ENCODE data around the gene RNF215.
"Not testable (repeated sequence)": the region's sequence is repeated elsewhere in the genome, so short reads cannot be mapped to it uniquely, and the experiment has no call there.

The RNF215 gene

DNA sequence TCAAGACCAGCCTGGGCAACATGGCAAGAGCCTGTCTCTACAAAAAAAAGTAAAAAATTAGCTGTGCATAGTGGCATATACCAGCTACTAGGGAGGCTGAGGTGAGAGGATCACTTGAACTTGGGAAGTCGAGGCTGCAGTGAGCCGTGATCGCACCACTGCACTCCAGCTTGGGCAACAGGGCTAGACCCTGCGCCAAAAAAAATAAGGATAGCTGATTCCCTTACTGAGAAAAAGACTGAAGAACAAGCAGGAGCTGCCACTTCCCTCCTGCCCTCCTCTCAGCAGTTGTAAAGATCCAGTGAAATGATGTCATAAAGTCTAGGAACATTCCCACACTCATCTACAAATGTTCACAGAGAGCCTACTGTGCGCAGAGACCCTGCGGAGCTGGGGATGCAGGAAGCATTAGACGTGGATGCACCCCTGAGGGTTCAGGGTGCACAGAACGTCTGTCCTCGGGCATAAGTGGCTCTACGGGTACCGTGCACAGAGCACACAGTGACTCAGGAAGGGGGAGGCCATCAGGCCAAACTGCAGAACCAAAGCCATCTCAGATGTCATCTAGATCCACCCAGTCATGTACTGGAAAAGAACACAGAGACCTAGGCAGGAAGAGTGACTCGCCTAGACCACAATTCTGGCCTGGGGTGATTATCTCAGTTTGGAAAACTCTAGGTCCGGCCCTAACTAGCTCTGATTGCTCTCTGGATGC, 21.3 kb upstream of the RNF215 start:
- no peak overlapping the region for H3K4me3 ChIP-seq (ENCODE audit: low read depth, low read length)
- TF ChIP-seq, protein P1, sequence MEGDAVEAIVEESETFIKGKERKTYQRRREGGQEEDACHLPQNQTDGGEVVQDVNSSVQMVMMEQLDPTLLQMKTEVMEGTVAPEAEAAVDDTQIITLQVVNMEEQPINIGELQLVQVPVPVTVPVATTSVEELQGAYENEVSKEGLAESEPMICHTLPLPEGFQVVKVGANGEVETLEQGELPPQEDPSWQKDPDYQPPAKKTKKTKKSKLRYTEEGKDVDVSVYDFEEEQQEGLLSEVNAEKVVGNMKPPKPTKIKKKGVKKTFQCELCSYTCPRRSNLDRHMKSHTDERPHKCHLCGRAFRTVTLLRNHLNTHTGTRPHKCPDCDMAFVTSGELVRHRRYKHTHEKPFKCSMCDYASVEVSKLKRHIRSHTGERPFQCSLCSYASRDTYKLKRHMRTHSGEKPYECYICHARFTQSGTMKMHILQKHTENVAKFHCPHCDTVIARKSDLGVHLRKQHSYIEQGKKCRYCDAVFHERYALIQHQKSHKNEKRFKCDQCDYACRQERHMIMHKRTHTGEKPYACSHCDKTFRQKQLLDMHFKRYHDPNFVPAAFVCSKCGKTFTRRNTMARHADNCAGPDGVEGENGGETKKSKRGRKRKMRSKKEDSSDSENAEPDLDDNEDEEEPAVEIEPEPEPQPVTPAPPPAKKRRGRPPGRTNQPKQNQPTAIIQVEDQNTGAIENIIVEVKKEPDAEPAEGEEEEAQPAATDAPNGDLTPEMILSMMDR (IDR thresholded peaks at IDR 0.05; ENCODE audit: low read depth, low read length) = no peak

DNA sequence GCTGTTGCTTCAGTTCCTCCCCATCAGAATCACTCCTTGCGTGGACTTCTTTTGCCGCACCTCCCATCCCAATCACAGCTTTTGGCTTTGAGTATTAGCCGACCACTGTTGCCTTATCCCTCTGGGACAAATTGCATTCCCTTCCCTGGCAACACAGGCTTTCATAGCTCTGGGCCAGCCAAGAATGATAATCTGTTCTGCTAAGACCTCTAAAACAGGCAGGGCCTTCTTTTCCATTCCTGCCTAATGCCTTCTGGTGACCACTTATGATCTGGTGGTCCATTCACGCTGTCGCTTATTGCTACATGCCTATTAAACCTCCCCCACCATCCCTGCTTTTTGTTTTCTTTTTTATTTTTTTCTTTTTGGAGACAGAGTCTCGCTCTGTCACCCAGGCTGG, 19.2 kb upstream of the RNF215 start:
- TF ChIP-seq, protein P1 (IDR thresholded peaks at IDR 0.05; ENCODE audit: low read depth, low read length) = no peak
- H3K4me3 ChIP-seq (ENCODE audit: low read depth, low read length) = no peak overlapping the region

DNA sequence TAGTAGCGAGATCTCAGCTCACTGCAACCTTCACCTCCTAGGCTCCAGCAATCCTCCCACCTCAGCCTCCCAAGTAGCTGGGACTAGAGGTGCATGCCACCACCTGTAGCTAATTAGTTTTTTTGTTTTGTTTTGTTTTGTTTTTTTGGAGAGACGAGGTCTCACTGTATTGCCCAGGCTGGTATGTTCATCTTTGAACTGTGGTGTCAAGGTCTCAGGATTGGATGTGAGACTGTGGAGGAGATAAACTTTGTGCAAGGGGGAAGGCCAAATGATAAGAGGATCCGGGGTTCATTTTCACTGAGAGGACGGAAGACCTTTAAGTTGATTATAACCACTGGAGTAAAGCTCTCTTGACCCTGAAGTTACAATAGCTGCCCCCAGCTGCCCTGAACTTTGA, 18.5 kb upstream of the RNF215 start:
- H3K4me3 ChIP-seq (ENCODE audit: low read depth, low read length) = no peak overlapping the region
- TF ChIP-seq, protein P1 (IDR thresholded peaks at IDR 0.05; ENCODE audit: low read depth, low read length) = no peak

DNA sequence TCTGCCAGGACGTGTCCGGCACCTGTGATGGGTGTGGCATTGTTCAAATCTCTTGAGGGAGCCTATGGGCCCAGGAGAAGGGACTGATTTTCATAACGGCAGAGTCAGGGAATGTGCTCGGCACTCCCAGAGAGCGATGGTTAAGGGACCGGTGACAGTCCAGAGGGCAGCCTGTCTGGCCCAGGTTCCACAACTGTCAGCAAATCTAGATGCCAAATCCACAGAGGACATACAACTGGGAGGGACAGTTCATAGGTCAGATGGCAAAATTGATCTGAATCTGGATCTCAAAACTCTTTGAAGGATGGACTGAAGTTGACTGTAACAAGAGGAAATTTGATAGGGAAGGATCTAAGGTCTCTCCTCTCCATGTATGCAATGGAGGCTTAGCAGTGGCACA, 17.1 kb upstream of the RNF215 start:
- H3K4me3 ChIP-seq (ENCODE audit: low read depth, low read length) = no peak overlapping the region
- TF ChIP-seq, protein P1 (IDR thresholded peaks at IDR 0.05; ENCODE audit: low read depth, low read length) = no peak

DNA sequence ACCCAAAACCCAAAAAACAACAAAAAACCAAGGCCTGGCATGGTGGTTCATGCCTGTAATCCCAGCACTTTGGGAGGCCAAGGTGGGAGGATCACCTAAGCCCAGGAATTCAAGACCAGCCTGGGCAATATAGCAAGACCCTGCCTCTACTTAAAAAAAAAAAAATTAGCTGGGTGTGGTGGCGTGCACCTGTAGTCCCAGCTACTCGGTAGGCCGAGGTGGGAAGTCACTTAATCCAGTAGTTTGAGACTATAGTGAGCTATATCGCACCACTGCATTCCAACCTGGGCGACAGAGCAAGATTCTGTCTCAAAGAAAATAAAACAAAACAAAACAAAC, 15.5 kb upstream of the RNF215 start:
- H3K4me3 ChIP-seq (ENCODE audit: low read depth, low read length) = not testable (repeated sequence)

DNA sequence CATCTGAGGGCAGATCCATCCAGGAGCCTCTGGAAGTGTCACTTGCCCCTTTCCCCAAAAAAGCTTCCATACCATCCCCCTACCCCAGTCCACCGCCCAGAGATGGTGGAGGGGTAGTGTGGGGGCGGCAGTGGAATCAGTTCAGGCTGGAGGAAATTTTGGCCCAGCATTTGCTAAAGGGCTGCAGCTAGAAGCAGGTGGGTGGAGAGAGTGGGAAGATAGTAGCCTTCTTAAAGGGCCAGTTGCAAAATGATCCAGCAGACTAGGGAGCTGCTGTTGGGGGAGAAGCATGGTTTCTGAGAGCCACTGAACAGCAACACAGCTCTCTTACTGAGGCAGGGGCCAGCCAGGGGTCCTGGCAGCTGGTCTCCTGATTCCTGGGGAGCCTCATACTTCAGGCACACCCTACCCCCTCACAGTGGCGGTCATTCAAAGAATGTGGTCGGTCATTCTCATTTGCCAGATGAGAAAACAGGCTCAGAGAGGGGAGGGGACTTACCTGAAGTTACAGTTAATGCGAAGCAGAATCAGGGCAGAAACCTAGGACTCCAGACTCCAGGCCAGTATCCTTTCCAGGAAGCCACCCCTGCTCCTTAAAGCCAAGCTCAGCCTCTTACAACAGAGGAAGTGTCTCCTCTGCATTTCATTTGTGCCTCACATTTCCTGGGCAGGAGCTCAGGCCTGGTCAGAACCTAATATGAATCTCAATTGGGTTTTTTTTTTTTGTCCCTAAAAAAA, 15.0 kb upstream of the RNF215 start:
- TF ChIP-seq, protein P1 (IDR thresholded peaks at IDR 0.05; ENCODE audit: low read depth, low read length) = no peak
- H3K4me3 ChIP-seq (ENCODE audit: low read depth, low read length) = no peak overlapping the region

DNA sequence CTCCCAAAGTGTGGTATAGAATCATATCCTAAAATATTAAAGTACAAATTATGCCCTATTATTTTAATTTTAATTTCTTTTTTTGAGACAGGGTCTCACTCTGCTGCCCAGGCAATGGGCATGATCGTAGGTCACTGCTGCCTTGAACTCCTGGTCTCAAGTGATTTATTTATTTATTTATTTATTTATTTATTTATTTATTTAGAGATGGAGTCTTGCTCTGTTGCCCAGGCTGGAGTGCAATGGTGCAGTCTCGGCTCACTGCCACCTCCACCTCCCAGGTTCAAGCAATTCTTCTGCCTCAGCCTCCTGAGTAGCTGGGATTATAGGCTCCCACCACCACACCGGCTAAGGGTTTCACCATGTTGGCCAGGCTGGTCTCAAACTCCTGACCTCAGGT, 13.8 kb upstream of the RNF215 start:
- not testable (repeated sequence) for H3K4me3 ChIP-seq (ENCODE audit: low read depth, low read length)

DNA sequence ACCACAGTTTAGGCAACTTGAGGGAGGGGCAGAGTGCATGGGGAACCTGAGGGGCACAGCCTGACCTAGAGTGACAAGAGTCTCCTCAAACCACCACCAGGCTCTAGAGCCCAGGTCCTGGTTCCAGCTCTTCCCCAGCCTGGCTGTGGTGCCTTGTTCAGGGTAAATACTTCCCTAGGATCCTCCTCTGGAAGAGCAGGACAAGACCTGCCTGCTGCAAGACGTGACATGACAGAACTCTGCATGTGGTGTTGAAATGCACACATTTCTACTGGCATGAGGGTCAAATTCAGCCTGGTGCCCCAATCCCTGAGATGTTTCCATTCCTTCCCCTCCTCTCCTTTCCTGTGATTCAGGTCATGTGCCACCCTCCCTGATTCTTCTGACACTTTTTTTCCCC, 12.9 kb upstream of the RNF215 start:
- no peak overlapping the region for H3K4me3 ChIP-seq (ENCODE audit: low read depth, low read length)
- TF ChIP-seq, protein P1 (IDR thresholded peaks at IDR 0.05; ENCODE audit: low read depth, low read length) = no peak
